K562 (cell line): ENCODE data around the gene CMIP. TPM values are rescaled to one million over a fixed set of nuclear protein-coding genes. Genes with fewer than 3 reads are reported as not detected.

Source experiments
- FOXP4 ChIP-seq: sonication (generic); formaldehyde crosslinking; IDR thresholded peaks from 2 replicates; pipeline ENCODE4 v1.8.0; 2022; ENCODE audit warnings: mild to moderate bottlenecking, missing genetic modification reagents, borderline replicate concordance
- KDM1A ChIP-seq, 2 experiments: fragments of 450-650 bp; IDR thresholded peaks; 2 replicates each; pipeline ENCODE4 v1.6.1; 2016; ENCODE audit warnings: mild to moderate bottlenecking in 2 of 2
- PBX2 ChIP-seq, 2 experiments: IDR thresholded peaks in 1 of 2; conservative IDR thresholded peaks in 1 of 2; 2 replicates each; pipeline ENCODE4 v1.6.1; 2016; ENCODE audit warnings: low read depth in 2 of 2, mild to moderate bottlenecking in 1 of 2, missing compliant biosample characterization in 1 of 2, missing genetic modification characterization in 1 of 2, moderate library complexity in 1 of 2
- PHB ChIP-seq: fragments of 250-450 bp; sonication (Bioruptor Pico); IDR thresholded peaks from 2 replicates; pipeline ENCODE4 v1.5.0; 2021
- RB1 ChIP-seq: fragments of 450-650 bp; IDR thresholded peaks from 2 replicates; pipeline ENCODE4 v1.6.1; 2017; ENCODE audit warnings: low read depth, mild to moderate bottlenecking
- RBBP5 ChIP-seq: fragments of 200-600 bp; sonication (generic); IDR thresholded peaks from 2 replicates; pipeline ENCODE4 v1.6.1; 2012; ENCODE audit warnings: borderline replicate concordance, mild to moderate bottlenecking, low read length, control low read depth, inconsistent platforms; ENCODE audit not compliant: insufficient read depth, poor library complexity, severe bottlenecking
- TFAP4 ChIP-seq: sonication (generic); formaldehyde crosslinking; IDR thresholded peaks from 2 replicates; pipeline ENCODE4 v1.8.0; 2022; ENCODE audit warnings: missing genetic modification reagents, mild to moderate bottlenecking, moderate library complexity, borderline replicate concordance
- ZNF77 ChIP-seq: fragments of 250-450 bp; sonication (Bioruptor Pico); IDR thresholded peaks from 2 replicates; pipeline ENCODE4 v1.5.0; 2020
- polyA plus RNA-seq, 8 experiments: library from polyadenylated mRNA; depleted of rRNA in 4 of 8; stranded (reverse) in 5 of 8; unstranded in 3 of 8; fragments of >200 nt; fragmentation: Nextera tagmentation in 2 of 8; fragmentation: Illumina TruSeq in 1 of 8; extraction: Ambion mirVana in 2 of 8; extraction: Trizol in 1 of 8; gene quantifications; 2 replicates each; pipeline versions ENCODE4 v1.2.1 to v1.2.3, GENCODE V29; 2011 to 2014; ENCODE audit warnings: inconsistent platforms in 1 of 8, missing spikeins in 1 of 8
- total RNA-seq, 7 experiments: library from RNA; depleted of rRNA in 6 of 7; stranded (reverse); fragments of >200 nt in 6 of 7; fragmentation: Illumina TruSeq in 2 of 7; extraction: Trizol in 2 of 7; gene quantifications; 2 replicates each; pipeline versions ENCODE4 v1.2.1 to v1.2.3, GENCODE V29; 2011 to 2021; ENCODE audit warnings: low replicate concordance in 1 of 7

The CMIP gene
- total and polyA plus RNA-seq, 9 of the 15 experiments (the other 6 are each of a cell fraction or from before 2014, with no cell fraction given), result 0.94 to 82.5 (median 10.3) TPM

GRCh38 chr16:81448154-81449131 is 3.8 kb downstream of the CMIP start (continued):
- TF ChIP-seq RB1 (0 out of 2 replicates have a peak, but pooled peaks have one; percentile 37), PBX2 (CRISPR knock-in tag; IDR thresholded peaks at IDR 0.05; ENCODE audit: low read depth) (no peak), PBX2 (tag; conservative IDR thresholded peaks at IDR 0.05; ENCODE audit: low read depth) (peak; percentile 48; the same call in 1 of the 2 replicates), TFAP4 (CRISPR knock-in tag) (peak; percentile 96), ZNF77 (CRISPR knock-in tag) (no peak), KDM1A (IDR thresholded peaks at IDR 0.05) (no peak), RBBP5 (peak; percentile 80), PHB (CRISPR knock-in tag) (no peak), FOXP4 (CRISPR knock-in tag) (peak; percentile 73; the same call in 1 of the 2 replicates)
